OCI-LY1 (cell line): Measurements from ENCODE around the gene PTPRR.

ENCODE experiments used
- H2AFZ ChIP-seq: fragments of 200-600 bp; sonication (generic), shearing (Covaris generic); 2 replicates; pipeline ENCODE4 v1.6.0; 2014; ENCODE audit warnings: antibody characterized with exemption, mild to moderate bottlenecking, low read length
- H3F3A ChIP-seq: fragments of 200-600 bp; sonication (generic), shearing (Covaris generic); 2 replicates; pipeline ENCODE4 v1.6.0; 2014; ENCODE audit warnings: mild to moderate bottlenecking, antibody characterized with exemption, low read length, moderate library complexity; ENCODE audit not compliant: insufficient read depth
- H3K27ac ChIP-seq: fragments of 200-600 bp; sonication (generic); 2 replicates; pipeline ENCODE4 v1.5.1; 2014; ENCODE audit warnings: low read length, mixed run types, mild to moderate bottlenecking, low read depth; ENCODE audit not compliant: poor library complexity, severe bottlenecking
- H3K27me3 ChIP-seq: fragments of 200-600 bp; sonication (generic); 2 replicates; pipeline ENCODE4 v1.6.0; 2014; ENCODE audit warnings: antibody characterized with exemption, mild to moderate bottlenecking, low read length, moderate library complexity; ENCODE audit not compliant: insufficient read depth
- H3K36me3 ChIP-seq: fragments of 200-600 bp; sonication (generic); 2 replicates; pipeline ENCODE4 v1.6.1; 2014; ENCODE audit warnings: mild to moderate bottlenecking, antibody characterized with exemption, low read length, moderate library complexity, mixed read lengths; ENCODE audit not compliant: insufficient read depth
- H3K4me1 ChIP-seq: fragments of 200-600 bp; sonication (generic); 2 replicates; pipeline ENCODE4 v1.5.1; 2014; ENCODE audit warnings: mild to moderate bottlenecking, low read length, moderate library complexity; ENCODE audit not compliant: insufficient read depth, severe bottlenecking
- H3K4me2 ChIP-seq: fragments of 200-600 bp; sonication (generic), shearing (Covaris generic); 2 replicates; pipeline ENCODE4 v1.6.1; 2014; ENCODE audit warnings: low read length
- H3K4me3 ChIP-seq: fragments of 200-600 bp; sonication (generic); 2 replicates; pipeline ENCODE4 v1.5.1; 2014; ENCODE audit warnings: low read length, low read depth, mild to moderate bottlenecking, mixed read lengths; ENCODE audit not compliant: poor library complexity, severe bottlenecking
- H3K79me2 ChIP-seq: fragments of 200-600 bp; shearing (Covaris generic); 2 replicates; pipeline ENCODE4 v1.6.1; 2016; ENCODE audit warnings: mixed run types, low read length, mixed read lengths; ENCODE audit not compliant: insufficient read depth
- H3K9ac ChIP-seq: fragments of 200-600 bp; sonication (generic), shearing (Covaris generic); 2 replicates; pipeline ENCODE4 v1.6.1; 2014; ENCODE audit warnings: mild to moderate bottlenecking, low read length, mixed read lengths
- H3K9me2 ChIP-seq: fragments of 200-600 bp; sonication (generic), shearing (Covaris generic); 2 replicates; pipeline ENCODE4 v1.6.1; 2014; ENCODE audit warnings: low read depth, mild to moderate bottlenecking, low read length, mixed read lengths
- H3K9me3 ChIP-seq: fragments of 200-600 bp; shearing (Covaris generic); 2 replicates; pipeline ENCODE4 v1.6.1; 2014; ENCODE audit warnings: low read length, mixed read lengths
- H4K20me1 ChIP-seq: fragments of 200-600 bp; sonication (generic), shearing (Covaris generic); 2 replicates; pipeline ENCODE4 v1.6.0; 2016; ENCODE audit warnings: mild to moderate bottlenecking, low read length; ENCODE audit not compliant: insufficient read depth
- CTCF ChIP-seq: fragments of 200-600 bp; sonication (generic), shearing (Covaris generic); IDR thresholded peaks from 2 replicates; pipeline ENCODE4 v1.5.1; 2017; ENCODE audit warnings: mild to moderate bottlenecking, antibody characterized with exemption, low read length, moderate library complexity, mixed read lengths
- EZH2 ChIP-seq: fragments of 200-600 bp; sonication (generic), shearing (Covaris generic); IDR thresholded peaks from 2 replicates; pipeline ENCODE4 v1.8.0; 2017; ENCODE audit warnings: borderline replicate concordance, mixed run types, mild to moderate bottlenecking, antibody characterized with exemption, low read length, moderate library complexity, mixed read lengths

Gene PTPRR

GRCh38 chr12:70609739-70610491 is 310.6 kb downstream of the PTPRR start:
- peak overlapping the region; percentile 42 for H3K4me3 ChIP-seq
- TF ChIP-seq CTCF (no peak), EZH2 (no peak)
- H2AFZ ChIP-seq, result no peak overlapping the region
- H3K36me3 ChIP-seq, result no peaks in the 10 kb centered on the region
- H3K9ac ChIP-seq, result no peak overlapping the region; the same call in 1 of the 2 replicates
- no peaks in the 10 kb centered on the region for H3K9me3 ChIP-seq
- H3K27me3 ChIP-seq, result peaks cover 3% of the 10 kb centered on the region
- H3K9me2 ChIP-seq, result no peaks in the 10 kb centered on the region
- no peaks in the 10 kb centered on the region for H3K79me2 ChIP-seq
- no peak overlapping the region for H3K27ac ChIP-seq
- H3K4me2 ChIP-seq, result peak overlapping the region; percentile 67
- no peaks in the 10 kb centered on the region for H3F3A ChIP-seq
- no peaks in the 10 kb centered on the region for H4K20me1 ChIP-seq
- no peaks in the 10 kb centered on the region for H3K4me1 ChIP-seq

GRCh38 chr12:70609203-70609602 is 311.3 kb downstream of the PTPRR start:
- Histone ChIP-seq H3K9me2 (no peaks in the 10 kb centered on the region), H3K4me2 (peak overlapping the region; percentile 67), H3K4me3 (peak overlapping the region; percentile 42), H3K36me3 (no peaks in the 10 kb centered on the region), H3K27ac (no peak overlapping the region), H3K79me2 (no peaks in the 10 kb centered on the region), H3K4me1 (no peaks in the 10 kb centered on the region), H3K9ac (no peak overlapping the region), H4K20me1 (no peaks in the 10 kb centered on the region), H3F3A (no peaks in the 10 kb centered on the region), H3K9me3 (no peaks in the 10 kb centered on the region), H2AFZ (no peak overlapping the region), H3K27me3 (peaks cover 3% of the 10 kb centered on the region)
- no peak for TF ChIP-seq CTCF
- TF ChIP-seq EZH2, result no peak

GRCh38 chr12:70608184-70608583 is 312.4 kb downstream of the PTPRR start:
- no peaks in the 10 kb centered on the region for H3F3A ChIP-seq
- no peaks in the 10 kb centered on the region for H3K79me2 ChIP-seq
- no peaks in the 10 kb centered on the region for H3K9me3 ChIP-seq
- H3K36me3 ChIP-seq, result no peaks in the 10 kb centered on the region
- H4K20me1 ChIP-seq, result no peaks in the 10 kb centered on the region
- H3K9ac ChIP-seq, result no peak overlapping the region
- TF ChIP-seq CTCF (no peak), EZH2 (no peak)
- H3K4me3 ChIP-seq, result no peak overlapping the region
- H3K27ac ChIP-seq, result no peak overlapping the region
- H3K4me2 ChIP-seq, result no peak overlapping the region
- peaks cover 3% of the 10 kb centered on the region for H3K27me3 ChIP-seq
- H3K4me1 ChIP-seq, result no peaks in the 10 kb centered on the region
- H2AFZ ChIP-seq, result no peak overlapping the region
- no peaks in the 10 kb centered on the region for H3K9me2 ChIP-seq
